BLaER1 treated with 17β-estradiol and CSF1 and Interleukin-3, amounts not matched to agents 10 nM and 100 nM (cell line): ENCODE results near the gene BAG2.

Experiments
- H3K27ac ChIP-seq, 11 experiments: shearing (Covaris generic); formaldehyde crosslinking; 2 replicates each; pipeline ENCODE4 v1.8.1; 2022
- H3K27me3 ChIP-seq, 11 experiments: shearing (Covaris generic); formaldehyde crosslinking; 2 replicates each; pipeline ENCODE4 v1.8.1; 2022
- H3K36me3 ChIP-seq, 11 experiments: shearing (Covaris generic); formaldehyde crosslinking; 2 replicates each; pipeline ENCODE4 v1.8.1; 2022
- H3K4me1 ChIP-seq, 10 experiments: shearing (Covaris generic); formaldehyde crosslinking; 2 replicates each; pipeline ENCODE4 v1.8.1; 2022
- H3K4me2 ChIP-seq, 11 experiments: shearing (Covaris generic); formaldehyde crosslinking; 2 replicates each; pipeline ENCODE4 v1.8.1; 2022
- H3K4me3 ChIP-seq, 10 experiments: shearing (Covaris generic); formaldehyde crosslinking; 2 replicates each; pipeline ENCODE4 v1.8.1; 2022
- H3K9ac ChIP-seq, 11 experiments: shearing (Covaris generic); formaldehyde crosslinking; 2 replicates each; pipeline ENCODE4 v1.8.1; 2022
- H3K9me3 ChIP-seq, 11 experiments: shearing (Covaris generic); formaldehyde crosslinking; replicated peaks in 1 of 11; 2 replicates each; pipeline ENCODE4 v1.8.1; 2022
- H4K20me1 ChIP-seq, 11 experiments: shearing (Covaris generic); formaldehyde crosslinking; 2 replicates each; pipeline ENCODE4 v1.8.1; 2022
- Cebpa-rat ChIP-seq, 11 experiments: shearing (Covaris generic); IDR thresholded peaks; 2 replicates each; pipeline ENCODE4 v1.8.1; 2022

The BAG2 gene

DNA sequence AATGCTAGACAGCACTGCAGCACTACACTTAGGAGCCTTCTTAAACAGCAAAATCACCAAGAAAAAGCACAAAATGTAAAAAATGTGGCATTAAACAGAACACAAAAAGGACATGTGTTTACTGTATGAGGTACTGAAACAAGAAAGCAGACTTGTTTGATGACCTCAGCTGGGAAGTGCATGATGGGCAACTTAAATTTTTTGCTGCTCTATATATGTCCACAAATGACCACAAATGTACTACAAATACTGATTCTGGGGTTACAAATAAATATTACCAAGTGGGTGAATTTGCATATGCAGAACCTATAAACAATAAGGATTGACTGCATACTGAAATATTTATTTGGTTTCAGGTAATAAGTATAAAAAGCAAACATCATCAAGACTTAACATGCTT is 36.9 kb downstream of the BAG2 start:
- Histone ChIP-seq H3K4me3 (no peak overlapping the region), H3K27ac (no peak overlapping the region), H3K36me3 (no peaks in the 10 kb centered on the region; a peak in 1 of 22 replicates), H3K9me3 (no peaks in the 10 kb centered on the region; a peak in 1 of 22 replicates), H4K20me1 (no peaks in the 10 kb centered on the region), H3K27me3 (no peaks in the 10 kb centered on the region), H3K9ac (no peak overlapping the region), H3K4me1 (peaks cover 0 to 5% (median 0%) of the 10 kb centered on the region in 10 experiments; a peak in 1 of 20 replicates), H3K4me2 (no peak overlapping the region)
- TF ChIP-seq Cebpa-rat (IDR thresholded peaks at IDR 0.05): no peak

DNA sequence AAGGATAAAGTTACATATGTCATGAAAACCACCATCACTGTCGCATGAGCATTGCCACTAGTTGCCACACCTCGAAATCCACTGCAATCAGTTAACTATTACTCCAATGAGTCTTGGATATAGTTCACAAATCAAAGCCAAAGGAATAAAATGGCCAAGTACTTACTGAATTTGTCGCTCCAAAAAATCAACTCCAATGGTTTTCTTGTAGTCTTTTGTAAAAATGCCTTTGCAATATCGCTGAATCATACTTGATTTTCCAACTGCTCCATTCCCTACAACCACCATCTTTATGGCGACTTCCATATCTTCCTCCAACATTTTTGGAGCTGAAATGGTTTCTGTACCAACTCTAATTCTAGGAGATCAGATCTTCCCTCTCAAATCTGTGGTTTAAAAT is 37.9 kb downstream of the BAG2 start:
- peaks cover 0 to 2% (median 0%) of the 10 kb centered on the region in 11 experiments; a peak in 1 of 22 replicates for H3K9me3 ChIP-seq
- H3K4me2 ChIP-seq: no peak overlapping the region
- H4K20me1 ChIP-seq: no peaks in the 10 kb centered on the region
- H3K4me1 ChIP-seq: peaks cover 0 to 5% (median 0%) of the 10 kb centered on the region in 10 experiments; a peak in 1 of 20 replicates
- no peak overlapping the region for H3K4me3 ChIP-seq
- no peak overlapping the region for H3K27ac ChIP-seq
- no peak for TF ChIP-seq Cebpa-rat (IDR thresholded peaks at IDR 0.05)
- no peak overlapping the region for H3K9ac ChIP-seq
- no peaks in the 10 kb centered on the region; a peak in 1 of 22 replicates for H3K36me3 ChIP-seq
- H3K27me3 ChIP-seq: no peaks in the 10 kb centered on the region

DNA sequence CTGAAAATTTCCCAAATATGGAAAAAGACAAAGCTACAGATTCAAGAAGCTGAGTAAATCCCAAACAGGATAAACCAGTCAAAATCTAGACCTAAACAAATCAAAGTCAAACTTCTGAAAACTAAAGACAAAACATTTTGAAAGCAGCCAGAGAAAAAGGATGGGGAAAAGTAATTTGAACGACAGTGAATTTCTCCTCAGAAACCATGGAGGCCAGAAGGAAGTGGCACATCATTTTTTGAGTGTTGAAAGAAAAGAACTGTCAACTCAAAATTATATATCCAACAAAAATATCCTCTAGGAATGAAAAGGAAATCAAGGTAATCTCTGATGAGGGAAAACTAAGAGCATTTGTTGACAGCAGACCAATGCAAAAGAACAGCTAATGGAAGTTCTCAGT is 43.1 kb downstream of the BAG2 start:
- Histone ChIP-seq H3K9ac (no peak overlapping the region), H3K27ac (no peak overlapping the region), H3K4me1 (peaks cover 0 to 6% (median 0%) of the 10 kb centered on the region in 10 experiments; a peak in 4 of 20 replicates), H3K9me3 (peaks cover 0 to 9% (median 0%) of the 10 kb centered on the region in 11 experiments; a peak in 3 of 22 replicates), H3K27me3 (no peaks in the 10 kb centered on the region), H3K36me3 (no peaks in the 10 kb centered on the region; a peak in 1 of 22 replicates), H3K4me3 (no peak overlapping the region), H4K20me1 (no peaks in the 10 kb centered on the region), H3K4me2 (no peak overlapping the region)
- no peak for TF ChIP-seq Cebpa-rat (IDR thresholded peaks at IDR 0.05)

- no peak overlapping the region for H3K4me2 ChIP-seq
Measured at GRCh38 chr6:57216235-57217101, 44.3 kb downstream of the BAG2 start.

GRCh38 chr6:57217270-57217669 is 45.1 kb downstream of the BAG2 start:
- Histone ChIP-seq H3K27me3 (no peaks in the 10 kb centered on the region), H3K27ac (no peak overlapping the region), H3K4me3 (no peak overlapping the region), H3K4me1 (peaks cover 0 to 11% (median 5%) of the 10 kb centered on the region in 10 experiments; a peak in 9 of 20 replicates), H3K4me2 (no peak overlapping the region), H3K9ac (no peak overlapping the region), H3K36me3 (no peaks in the 10 kb centered on the region), H3K9me3 (peaks cover 0 to 9% (median 0%) of the 10 kb centered on the region in 11 experiments; a peak in 3 of 22 replicates), H4K20me1 (no peaks in the 10 kb centered on the region)
- no peak for TF ChIP-seq Cebpa-rat (IDR thresholded peaks at IDR 0.05)

More at GRCh38 chr6:57216235-57217101, 44.3 kb downstream of the BAG2 start:
- no peak overlapping the region for H3K4me3 ChIP-seq
- no peak for TF ChIP-seq Cebpa-rat (IDR thresholded peaks at IDR 0.05)
- H3K9ac ChIP-seq: no peak overlapping the region
- H3K4me1 ChIP-seq: peaks cover 0 to 11% (median 5%) of the 10 kb centered on the region in 10 experiments; a peak in 9 of 20 replicates
- peaks cover 0 to 9% (median 0%) of the 10 kb centered on the region in 11 experiments; a peak in 3 of 22 replicates for H3K9me3 ChIP-seq
- H3K27ac ChIP-seq: no peak overlapping the region
- no peaks in the 10 kb centered on the region for H4K20me1 ChIP-seq
- H3K36me3 ChIP-seq: no peaks in the 10 kb centered on the region
- H3K27me3 ChIP-seq: no peaks in the 10 kb centered on the region

- no peak overlapping the region for H3K9ac ChIP-seq
- H4K20me1 ChIP-seq: no peaks in the 10 kb centered on the region
- TF ChIP-seq Cebpa-rat (IDR thresholded peaks at IDR 0.05): no peak
- H3K4me1 ChIP-seq: peaks cover 5 to 16% (median 11%) of the 10 kb centered on the region in 10 experiments; a peak in 14 of 20 replicates
- no peaks in the 10 kb centered on the region for H3K27me3 ChIP-seq
- H3K36me3 ChIP-seq: no peaks in the 10 kb centered on the region
- peak overlapping the region in 2 of 11 experiments; percentile 74 to 79; a peak in 1 of 22 replicates for H3K4me2 ChIP-seq
- H3K4me3 ChIP-seq: no peak overlapping the region; a peak in 1 of 20 replicates
- peaks cover 0 to 6% (median 0%) of the 10 kb centered on the region in 11 experiments; a peak in 2 of 22 replicates for H3K9me3 ChIP-seq
- H3K27ac ChIP-seq: no peak overlapping the region
Measured at GRCh38 chr6:57220083-57220703, 48.1 kb downstream of the BAG2 start.

- peak overlapping the region; percentile 73 to 88 (median 81) for H3K9ac ChIP-seq
- no peaks in the 10 kb centered on the region for H3K36me3 ChIP-seq
- H3K4me1 ChIP-seq: peaks cover 5 to 16% (median 11%) of the 10 kb centered on the region in 10 experiments; a peak in 14 of 20 replicates
- no peaks in the 10 kb centered on the region; a peak in 2 of 22 replicates for H3K9me3 ChIP-seq
- H3K4me2 ChIP-seq: peak overlapping the region; percentile 72 to 93 (median 85)
- no peaks in the 10 kb centered on the region for H4K20me1 ChIP-seq
- peak overlapping the region in 10 of 11 experiments; percentile 30 to 74 (median 68); a peak in 20 of 22 replicates for H3K27ac ChIP-seq
- H3K27me3 ChIP-seq: no peaks in the 10 kb centered on the region
- TF ChIP-seq Cebpa-rat (IDR thresholded peaks at IDR 0.05): no peak
- peak overlapping the region; percentile 76 to 100 (median 96) for H3K4me3 ChIP-seq
Measured at GRCh38 chr6:57221191-57221935, 49.2 kb downstream of the BAG2 start.

DNA sequence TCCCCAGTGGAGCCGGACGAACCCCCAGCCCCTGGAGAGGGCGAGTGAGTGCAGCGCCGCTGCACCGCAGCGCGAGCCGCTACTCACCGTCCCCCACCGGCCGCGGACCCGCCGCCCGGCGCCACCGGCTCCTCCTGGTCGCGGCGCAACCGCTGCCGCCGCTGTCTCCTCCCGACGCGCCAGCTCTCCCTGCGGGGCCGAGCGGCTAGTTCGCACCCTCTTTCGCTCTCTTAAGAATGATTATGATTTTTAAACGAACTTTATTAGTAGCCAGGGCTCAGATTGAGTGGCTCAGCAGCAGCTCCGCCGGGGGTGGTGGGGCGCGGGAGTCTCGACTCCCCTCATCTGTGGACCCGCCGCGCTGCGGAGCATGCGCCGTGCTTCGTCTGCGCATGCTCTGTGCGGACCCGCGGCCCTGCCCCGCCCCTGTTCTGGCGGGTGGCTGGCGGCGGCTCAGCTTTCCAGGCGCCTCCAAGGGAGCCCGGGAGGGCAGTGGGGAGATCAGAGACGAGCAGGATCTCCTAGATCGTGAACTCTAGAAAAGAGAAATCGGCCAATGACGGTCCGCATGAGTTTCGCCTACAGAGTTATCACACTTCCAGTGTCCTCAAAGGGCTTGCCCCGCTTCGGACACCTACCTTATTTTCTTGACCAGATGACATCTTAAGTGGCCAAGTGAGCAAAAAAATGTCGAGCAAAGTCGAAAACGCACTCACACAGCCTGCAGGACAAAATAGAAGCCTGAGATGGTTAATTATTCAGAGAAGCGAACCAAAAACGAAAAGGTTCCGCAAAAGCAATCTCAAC is 50.0 kb downstream of the BAG2 start, which contains the start of gene RAB23:
Gene RAB23 (minus strand): TSS at position 372 of the 807 bp plus-strand sequence. CDS start 11,927 bp downstream, outside the sequence.
- H3K36me3 ChIP-seq: no peaks in the 10 kb centered on the region
- no peaks in the 10 kb centered on the region; a peak in 2 of 22 replicates for H3K9me3 ChIP-seq
- no peak for TF ChIP-seq Cebpa-rat (IDR thresholded peaks at IDR 0.05)
- H3K9ac ChIP-seq: peak within 1 kb of the TSS; percentile 73 to 88 (median 81)
- H3K4me1 ChIP-seq: peaks cover 5 to 15% (median 10%) of the 10 kb centered on the region in 10 experiments; a peak in 14 of 20 replicates
- H3K27ac ChIP-seq: peak within 1 kb of the TSS in 10 of 11 experiments; percentile 30 to 74 (median 68); a peak in 20 of 22 replicates
- H3K4me3 ChIP-seq: peak within 1 kb of the TSS; percentile 76 to 100 (median 96)
- no peaks in the 10 kb centered on the region for H4K20me1 ChIP-seq
- peak within 1 kb of the TSS; percentile 74 to 93 (median 85) for H3K4me2 ChIP-seq
- H3K27me3 ChIP-seq: no peaks in the 10 kb centered on the region
